ENCODE data around the gene SNX32.

GRCh38 chr11:65883058-65883761 is 49.4 kb downstream of the SNX32 start:
- TF ChIP-seq CTCF (optimal IDR thresholded peaks at IDR 0.05 in 1 of 3, IDR thresholded peaks at IDR 0.05 in 1 of 3, conservative IDR thresholded peaks at IDR 0.05 in 1 of 3; ENCODE audit: extremely low read depth in 1 of 3, insufficient read depth in 2 of 3, low read length in 3 of 3) (no peak), EZH2 (IDR thresholded peaks at IDR 0.05; ENCODE audit: low read length) (no peak)

Data from keratinocyte (primary cell).